HG02588 (cell line): ENCODE measurements around the gene KCNJ3.

Source experiments
- ATAC-seq: cut with Tn5 transposase; IDR thresholded peaks from one replicate; pipeline ENCODE4 v1.9.1; 2021; ENCODE audit warnings: mild to moderate bottlenecking, moderate library complexity; ENCODE audit not compliant: unreplicated experiment

The KCNJ3 gene

DNA sequence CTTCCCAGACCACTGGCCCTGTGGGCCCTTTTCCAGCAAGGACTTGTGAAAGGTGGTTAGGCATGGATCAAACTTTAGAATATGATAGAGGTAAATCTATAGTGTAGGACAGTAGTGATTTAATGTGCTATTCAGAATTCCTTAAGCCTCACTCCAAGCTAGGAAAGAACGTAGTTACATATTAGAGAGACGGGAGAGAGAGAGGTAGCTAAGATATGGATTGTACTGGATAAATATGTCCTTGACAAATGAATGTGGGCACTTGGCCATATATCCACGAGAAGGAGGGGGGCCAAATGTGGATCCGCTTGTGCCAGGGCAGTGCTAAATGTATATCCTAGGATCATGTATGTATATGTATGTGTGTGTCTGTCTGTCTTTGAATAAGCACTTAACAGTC lies 6.5 kb downstream of the KCNJ3 start:
- no peak for ATAC-seq

DNA sequence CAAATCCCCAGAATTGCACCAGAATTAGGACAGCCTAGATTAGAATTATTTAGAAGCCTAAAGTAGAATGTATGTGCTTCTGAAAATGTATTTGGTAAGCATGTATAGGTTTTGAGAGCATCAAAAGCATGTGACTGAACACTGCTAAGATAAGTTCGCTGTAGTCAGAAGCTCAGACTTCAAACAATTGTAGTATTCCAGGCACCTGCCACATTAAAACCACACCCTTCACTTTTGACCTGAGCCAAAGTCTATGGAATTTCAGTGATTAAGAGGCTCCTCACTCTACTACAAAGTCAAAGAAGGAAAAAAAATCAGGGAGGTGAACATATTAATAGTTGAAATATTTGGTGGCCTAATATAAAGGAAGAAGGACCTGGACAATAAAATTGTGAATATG lies 8.2 kb downstream of the KCNJ3 start:
- no peak for ATAC-seq

DNA sequence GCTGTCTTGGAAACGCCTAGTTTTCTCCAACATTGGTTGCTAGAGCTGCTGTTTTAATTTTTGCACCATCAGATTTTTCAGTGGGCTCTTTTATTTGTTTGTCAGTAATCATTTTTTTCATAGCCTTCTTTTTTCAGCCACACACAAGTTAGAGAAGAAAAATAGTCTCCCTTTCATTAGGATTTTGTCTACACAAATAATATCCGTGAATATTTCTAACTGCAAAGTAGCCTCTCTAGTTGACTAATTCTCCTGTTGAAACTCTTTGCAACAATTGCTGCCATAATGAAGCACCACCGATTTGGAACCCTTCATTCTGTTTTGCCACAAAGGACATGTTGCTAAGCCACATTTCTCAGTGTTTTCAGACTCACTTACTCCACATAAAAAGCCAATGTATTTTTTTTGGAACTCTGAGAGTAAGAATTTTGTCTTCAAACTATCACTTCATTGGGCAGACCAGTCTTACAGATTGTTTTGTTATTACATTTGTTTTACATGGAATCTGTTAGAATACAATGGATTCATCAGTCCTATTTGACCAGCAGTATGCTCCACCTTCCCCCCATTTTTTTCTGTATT lies 9.6 kb downstream of the KCNJ3 start:
- ATAC-seq: no peak

DNA sequence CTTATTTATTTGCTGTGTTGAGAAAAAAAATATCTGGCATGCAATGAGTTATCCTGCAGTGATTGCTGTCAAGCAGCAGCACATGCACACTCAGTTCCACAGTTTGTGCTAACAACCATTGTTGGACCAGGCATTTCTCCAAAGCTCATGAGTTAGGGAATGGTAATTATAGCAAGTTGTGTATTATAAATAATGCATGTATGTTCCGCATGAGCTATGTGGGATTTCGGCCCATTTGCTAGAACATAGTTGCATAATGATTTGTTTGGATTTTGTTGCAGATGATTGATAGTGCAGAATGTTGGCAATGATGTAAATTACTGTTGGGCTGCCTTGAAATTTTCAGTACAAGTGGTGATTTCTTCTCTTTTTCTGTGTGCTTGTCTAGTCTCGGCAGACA lies 10.7 kb downstream of the KCNJ3 start:
- ATAC-seq: no peak

DNA sequence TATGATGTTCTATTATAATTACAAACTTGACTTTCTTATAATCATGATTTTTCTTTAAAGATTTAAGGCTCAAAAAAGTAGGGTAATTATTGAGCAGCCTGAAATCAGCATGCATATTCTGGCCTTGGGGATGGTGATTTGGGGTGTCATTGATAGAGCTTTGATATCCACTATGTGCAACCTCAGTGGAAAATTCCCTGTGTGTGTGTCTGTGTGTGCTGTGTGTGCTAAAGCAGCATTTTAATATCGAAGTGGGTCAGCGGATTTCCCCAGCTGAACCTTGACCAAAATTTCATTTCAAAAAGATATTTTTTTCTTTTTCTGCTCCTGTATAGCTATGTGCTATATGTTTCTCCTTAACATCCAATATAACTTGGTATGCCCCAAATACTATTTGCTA lies 11.6 kb downstream of the KCNJ3 start:
- ATAC-seq: no peak

DNA sequence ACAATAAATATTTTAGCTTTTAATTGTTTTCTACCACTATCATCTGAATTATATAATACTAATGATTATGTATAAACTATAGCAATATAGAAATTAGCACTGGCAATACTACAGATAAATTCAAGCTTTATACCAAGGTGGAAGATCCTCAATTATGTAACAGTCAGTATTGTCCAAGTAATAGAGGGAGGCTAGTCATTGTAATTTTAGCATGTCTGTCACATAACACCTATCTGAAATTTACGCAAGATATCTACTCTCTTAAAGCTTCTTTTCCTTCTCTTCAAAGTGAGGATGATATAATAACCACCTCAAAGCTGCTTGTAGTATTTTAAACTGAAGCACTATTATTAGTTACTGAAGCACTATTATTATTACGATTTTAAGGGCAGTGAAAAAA lies 12.2 kb downstream of the KCNJ3 start:
- no peak for ATAC-seq

DNA sequence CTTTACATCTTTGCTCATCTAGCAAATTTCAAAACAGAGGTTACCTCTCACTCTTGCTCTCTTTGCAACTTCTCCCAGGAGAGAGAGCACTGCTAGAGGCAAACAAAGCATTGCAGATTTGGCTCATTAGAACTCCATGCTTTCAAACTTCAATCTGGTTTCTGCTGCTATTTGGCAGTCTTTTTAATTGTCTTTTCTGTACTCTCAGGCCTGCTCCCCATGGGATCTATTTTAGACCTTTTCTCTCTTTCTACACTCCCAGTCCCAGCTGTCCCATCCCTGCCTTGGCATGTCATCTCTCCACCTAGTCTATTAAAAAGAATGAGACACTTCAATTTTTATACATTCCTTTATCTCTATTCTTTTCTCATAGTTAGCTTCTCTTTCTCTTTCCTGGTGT lies 15.2 kb downstream of the KCNJ3 start:
- ATAC-seq: no peak

DNA sequence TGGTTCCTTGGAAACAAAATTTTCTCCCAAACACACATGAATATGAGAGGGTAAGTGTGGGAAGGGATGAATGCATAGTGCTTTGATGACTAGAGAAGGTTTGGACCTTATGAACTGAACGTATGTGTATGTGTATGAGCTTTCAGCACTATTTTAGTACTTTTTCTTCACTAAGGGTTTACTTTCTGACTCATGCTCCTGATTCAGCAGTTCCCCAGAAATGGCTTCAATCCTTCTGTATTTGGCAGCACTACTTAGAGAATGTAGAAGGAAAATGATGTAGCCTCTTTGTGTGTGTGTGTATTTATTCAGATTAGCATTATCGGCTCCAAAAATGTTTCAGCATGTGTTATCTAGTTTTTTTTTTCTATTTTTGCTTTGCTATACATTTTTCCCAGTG lies 22.2 kb downstream of the KCNJ3 start:
- ATAC-seq: no peak

DNA sequence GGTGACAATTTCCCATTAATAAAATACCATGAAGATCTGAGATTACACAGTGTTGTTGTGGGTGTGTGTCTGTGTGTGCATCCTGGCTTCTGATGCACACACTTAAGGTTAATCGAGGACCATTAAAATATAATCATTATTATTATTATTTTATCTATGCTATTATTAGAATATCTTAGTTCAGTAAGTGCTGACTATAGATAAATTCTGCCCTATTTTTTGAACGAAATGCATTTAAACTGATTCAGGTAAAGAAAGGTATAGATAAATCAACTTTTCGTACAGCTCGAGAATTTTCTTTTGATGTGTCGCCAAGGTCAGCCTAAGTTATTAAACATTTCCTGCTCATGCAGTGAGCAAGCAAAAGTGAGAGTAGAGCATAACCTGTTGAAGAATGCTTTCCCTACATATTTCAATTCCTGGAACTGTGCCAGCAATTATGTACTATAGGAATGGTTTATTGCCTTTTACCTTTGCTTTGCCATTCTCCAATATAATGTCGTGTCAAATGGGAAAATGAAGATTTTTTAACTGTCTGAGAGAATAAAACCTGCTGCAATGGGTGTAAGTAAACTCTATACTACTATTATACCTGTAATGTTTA lies 25.8 kb downstream of the KCNJ3 start:
- no peak for ATAC-seq

DNA sequence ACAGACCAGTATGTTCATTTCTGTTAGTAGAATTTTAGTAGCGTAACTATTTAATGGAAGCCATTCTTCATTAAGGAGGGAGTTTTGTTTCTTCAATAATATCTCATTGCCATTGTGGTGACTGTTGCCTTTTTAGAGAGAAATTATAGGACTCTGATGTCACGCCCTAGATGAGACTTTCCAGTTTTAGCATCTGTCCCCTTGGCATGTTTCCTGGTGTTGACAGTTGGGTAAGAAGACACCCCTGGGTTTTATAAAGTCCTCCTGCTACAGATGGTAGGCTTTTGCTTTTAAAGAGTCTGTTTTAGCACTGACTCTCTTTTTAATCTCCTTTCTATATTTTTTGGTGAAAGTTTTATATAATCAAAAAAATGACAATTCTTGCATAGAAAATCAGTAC lies 41.9 kb downstream of the KCNJ3 start:
- no peak for ATAC-seq

DNA sequence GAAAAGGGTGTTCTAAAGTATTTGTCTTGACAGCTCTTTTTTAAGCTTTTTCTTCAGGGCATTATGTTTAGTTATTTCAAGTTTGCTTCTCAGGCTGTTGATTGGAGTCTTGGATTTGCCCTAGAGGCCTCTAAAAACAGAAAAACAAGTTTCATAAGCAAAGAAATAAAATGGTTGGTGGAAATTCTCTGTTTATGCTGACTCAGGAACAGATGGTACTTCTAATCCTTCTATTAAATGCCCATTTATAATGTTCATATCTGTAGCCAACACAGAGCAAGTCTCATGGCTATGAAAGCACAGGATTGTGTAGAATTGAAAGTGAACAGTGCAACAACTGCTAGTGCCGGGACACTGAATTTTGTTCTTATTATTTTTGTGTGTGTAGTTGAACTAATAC lies 60.4 kb downstream of the KCNJ3 start:
- ATAC-seq: no peak

DNA sequence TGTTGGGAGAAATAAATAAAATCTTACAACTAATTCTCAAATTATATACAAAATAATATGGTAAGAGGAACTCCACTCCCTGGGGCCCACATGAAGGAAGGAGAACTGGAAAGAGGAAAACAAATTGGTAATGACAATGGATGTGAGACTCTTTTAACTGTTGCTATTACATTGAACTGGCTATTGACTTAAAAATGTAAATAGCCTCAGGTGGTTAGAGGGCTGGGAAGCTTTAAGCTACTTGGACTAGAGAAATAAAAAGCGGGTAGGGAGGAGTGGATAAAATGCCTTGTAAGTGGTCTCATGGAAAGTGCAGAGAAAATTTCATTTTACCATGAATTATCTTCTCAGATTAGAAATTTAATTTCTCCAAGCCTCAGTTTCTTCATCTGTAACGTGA lies 64.1 kb downstream of the KCNJ3 start:
- ATAC-seq: no peak

DNA sequence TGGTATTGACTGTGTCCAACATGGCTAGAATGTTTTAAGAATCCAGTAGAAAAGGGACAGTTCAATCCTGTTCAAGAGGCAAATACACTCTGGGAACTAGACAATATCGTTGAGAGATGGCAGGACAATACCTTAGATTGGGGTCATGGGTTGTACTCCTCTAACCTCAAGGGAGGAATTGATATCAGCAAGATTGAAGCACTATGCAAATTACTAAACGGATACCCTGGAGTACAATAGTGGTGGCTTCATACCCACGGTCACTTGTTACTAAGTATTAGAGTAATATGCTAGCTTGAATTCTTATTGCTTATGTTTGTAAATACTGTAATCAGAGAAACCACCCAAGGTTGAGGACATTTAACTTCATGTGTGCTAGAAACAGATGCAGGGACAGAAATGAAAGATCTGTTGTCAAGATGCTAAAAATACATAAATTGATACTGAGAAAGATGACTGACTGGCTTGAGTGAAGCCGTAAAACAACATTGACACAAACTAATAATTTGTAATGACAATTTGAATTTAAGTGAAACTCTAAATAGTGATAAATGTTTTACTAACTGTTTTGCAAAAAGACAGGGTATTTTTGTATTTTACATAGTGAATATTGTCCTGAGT lies 73.3 kb downstream of the KCNJ3 start:
- ATAC-seq: no peak

DNA sequence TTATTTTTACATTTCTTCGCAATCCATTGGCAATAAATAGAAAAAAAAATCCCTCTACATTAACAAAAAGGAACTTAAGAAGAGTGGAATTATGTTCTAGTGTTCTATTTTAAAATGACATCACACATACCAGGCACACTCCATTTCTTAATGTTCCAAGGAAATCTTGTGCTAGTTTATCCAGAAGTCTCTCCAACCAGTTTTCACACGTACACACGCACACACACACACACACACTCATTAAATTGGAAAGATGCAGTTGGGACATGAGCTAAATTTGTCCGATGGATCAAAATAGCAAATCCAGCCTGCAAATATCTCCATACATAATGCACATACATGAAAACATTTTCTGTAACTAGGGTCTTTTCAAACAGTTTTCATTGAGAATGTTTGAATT lies 78.3 kb downstream of the KCNJ3 start:
- no peak for ATAC-seq

DNA sequence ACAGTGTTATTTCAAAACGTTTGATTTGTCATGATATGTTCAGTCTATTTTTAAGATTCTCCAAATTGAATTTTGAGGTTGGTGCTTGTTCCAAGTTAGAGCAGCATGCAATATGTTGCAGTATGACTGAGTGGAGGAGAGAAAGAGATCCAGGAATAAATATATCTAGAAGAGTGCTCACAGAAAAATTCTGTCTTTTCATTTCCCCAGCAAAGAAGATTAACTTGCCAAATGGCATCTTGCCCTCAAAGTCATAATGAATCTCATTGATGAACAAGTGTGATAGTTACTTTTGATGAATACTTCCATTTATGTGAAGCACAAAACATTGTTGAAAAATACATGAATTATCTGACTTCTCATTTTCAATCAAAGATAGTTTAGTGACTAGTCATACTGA lies 95.9 kb downstream of the KCNJ3 start:
- ATAC-seq: no peak

DNA sequence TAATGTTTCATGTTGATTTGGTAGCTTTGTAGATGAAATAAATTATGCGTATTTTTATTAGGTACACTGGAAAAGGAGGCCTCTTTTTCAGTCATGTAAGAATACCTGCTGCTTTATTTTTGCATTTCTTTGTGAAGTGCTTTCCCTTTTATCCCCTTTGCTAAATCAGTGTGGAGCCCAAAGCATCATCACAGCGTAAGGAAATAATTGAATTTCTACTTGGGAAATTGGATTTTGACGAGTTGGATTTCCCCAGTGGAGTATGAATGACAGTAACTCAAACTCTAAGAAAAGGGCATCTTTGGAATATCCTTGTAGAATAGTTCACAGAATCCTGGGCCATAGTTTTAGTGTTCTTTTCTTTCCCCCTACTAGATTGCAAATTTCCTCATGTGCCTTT lies 97.2 kb downstream of the KCNJ3 start:
- ATAC-seq: no peak

DNA sequence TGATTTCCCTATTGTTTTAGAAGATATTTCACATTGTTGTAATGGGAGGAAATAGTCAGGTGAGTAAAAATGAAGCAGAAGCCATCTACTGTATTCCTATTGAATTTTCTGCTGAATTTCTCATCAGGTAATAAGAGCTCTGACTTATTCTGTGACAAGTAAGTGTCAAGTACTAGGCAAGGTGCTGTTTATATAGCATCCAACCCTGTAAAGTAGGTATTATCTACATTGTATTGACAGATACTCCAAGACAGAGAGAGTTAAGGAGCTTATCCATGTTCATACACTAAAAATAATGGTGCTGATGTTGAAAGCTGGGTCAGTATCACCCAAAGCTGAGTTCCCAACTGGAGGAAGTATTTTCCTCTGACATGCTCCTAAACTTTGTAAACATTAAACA lies 106.0 kb downstream of the KCNJ3 start:
- ATAC-seq: no peak

DNA sequence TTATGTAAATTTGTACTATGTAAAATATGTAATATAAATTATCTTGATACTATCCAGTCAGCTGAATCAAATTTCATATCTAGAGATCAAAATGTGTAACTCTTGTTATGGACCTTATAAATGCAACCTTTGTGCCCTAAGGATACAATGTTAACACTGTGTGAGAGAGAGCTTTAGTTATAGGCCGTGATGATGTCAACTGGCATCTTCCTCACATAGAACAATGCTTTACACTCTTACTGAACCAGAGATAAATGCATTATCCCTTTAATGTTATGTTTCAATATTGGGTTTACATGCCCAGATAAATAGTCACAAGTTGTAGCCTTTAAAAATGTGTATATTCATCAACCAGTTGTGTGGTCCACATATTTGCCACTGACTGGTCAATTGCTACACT lies 115.1 kb downstream of the KCNJ3 start:
- ATAC-seq: no peak

DNA sequence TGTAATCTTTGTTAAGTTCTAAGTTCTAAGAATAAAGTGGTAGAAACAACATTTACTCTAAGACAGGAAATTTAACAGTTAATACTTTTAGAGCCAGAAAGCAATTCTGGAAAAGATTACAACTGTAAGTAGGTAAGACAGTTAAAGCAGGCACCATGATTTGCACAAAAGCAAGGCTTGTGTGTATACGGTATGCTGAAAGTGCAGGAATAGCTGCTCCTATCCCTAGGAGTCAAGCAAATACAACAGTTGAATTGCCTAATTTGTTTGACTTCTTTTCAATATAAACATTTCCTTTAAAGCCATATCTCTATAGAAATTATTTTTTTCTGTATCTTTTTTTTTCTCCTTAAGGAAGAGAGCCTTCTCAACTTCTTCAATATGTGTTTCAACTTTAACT lies 116.4 kb downstream of the KCNJ3 start:
- no peak for ATAC-seq

DNA sequence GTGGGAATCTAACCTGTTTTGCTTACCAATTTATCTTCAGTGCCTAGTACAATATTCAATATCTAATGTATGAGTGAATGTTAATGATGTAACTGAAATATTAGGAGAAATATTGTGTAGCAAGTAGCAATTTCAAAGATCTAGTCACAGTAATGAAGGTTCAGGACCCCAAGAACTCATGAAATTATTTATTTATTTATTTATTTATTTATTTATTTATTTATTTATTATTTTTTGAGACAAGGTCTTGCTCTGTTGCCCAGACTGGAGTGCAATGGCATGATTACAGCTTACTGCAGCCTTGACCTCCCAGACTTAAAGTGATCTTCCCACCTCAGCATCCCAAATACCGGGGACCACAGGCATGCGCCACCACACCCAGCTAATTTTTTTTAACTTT lies 126.9 kb downstream of the KCNJ3 start:
- no peak for ATAC-seq

DNA sequence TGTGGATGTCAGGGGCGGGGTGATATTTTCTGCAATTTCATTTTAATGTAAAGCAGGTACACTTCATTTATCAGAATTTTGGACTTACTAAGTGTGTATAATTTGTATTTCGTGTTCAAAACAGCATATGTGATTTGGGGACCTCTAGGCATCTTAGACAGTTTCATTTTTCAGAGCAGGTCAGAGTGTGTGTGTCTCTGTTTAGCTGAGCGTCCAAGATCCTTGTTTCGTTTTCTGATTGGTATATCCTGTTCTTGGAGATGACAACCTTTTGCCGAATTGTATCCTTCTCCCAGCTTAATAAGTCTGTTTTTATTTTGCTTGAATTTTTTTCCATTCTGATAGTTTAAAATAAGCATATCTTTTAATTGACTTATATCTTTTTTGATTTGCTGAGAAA lies 128.3 kb downstream of the KCNJ3 start:
- ATAC-seq: no peak

DNA sequence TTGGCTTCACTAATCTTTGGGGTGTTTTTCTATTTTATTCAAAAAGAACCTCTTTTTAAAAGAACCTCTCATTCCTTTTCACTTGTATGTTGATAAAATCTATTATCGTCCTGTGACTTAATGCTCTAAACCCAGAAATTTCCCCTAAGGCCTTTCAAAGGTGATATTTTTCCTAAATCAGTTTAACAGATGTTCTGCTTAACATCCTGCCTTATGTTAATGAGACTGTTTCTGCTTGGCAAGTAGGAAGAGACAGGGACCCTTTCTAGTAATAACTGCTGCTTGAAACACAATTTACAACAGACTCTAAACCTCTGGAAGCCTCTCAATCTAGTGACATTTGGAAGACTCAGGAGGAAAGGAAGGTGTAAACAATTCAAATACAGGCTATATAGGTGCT lies 128.8 kb downstream of the KCNJ3 start:
- no peak for ATAC-seq

DNA sequence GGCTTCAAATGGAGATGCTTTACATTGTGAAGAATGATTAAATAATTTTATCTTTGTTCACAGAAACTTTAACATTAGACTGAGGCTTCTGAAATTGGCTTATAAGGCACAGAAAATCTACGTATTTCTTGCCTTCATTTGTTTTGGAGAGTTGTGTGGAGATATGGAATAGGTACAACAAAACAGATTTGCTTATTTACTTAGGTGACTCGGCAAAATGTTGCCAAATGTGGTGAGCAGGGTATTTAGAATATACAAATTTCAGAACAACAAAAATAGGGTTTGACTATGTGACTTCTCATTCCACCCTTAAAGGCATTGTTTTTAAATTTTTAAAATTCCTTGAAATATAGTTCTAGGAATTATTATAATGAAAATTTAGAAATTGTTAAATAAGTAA lies 134.2 kb downstream of the KCNJ3 start:
- no peak for ATAC-seq
